ENCODE measurements around the gene SHC1.
A peak's percentile ranks its signal among the peaks of the same experiment; 100 is the strongest.
"Not testable (repeated sequence)": the region's sequence is repeated elsewhere in the genome, so short reads cannot be mapped to it uniquely, and the experiment has no call there.

The SHC1 gene

GRCh38 chr1:154998818-154999570, 28.4 kb upstream of the SHC1 start:
- H3K4me3 ChIP-seq (ENCODE audit: low read length): peak overlapping the region; percentile 22
- peak; percentile 88 for DNase-seq (ENCODE audit: low read depth, low spot score)

- H3K4me3 ChIP-seq (ENCODE audit: low read length): no peak overlapping the region
- DNase-seq (ENCODE audit: low read depth, low spot score): no peak
Observed at GRCh38 chr1:154998201-154998780, 27.7 kb upstream of the SHC1 start.

- DNase-seq (ENCODE audit: low read depth, low spot score): no peak
- no peak overlapping the region for H3K4me3 ChIP-seq (ENCODE audit: low read length)
Observed at GRCh38 chr1:154996966-154997701, 26.6 kb upstream of the SHC1 start.

- not testable (repeated sequence) for DNase-seq (ENCODE audit: low read depth, low spot score); H3K4me3 ChIP-seq (ENCODE audit: low read length)
Observed at GRCh38 chr1:154995301-154995983, 24.9 kb upstream of the SHC1 start.

GRCh38 chr1:154994591-154994990, 24.0 kb upstream of the SHC1 start:
- no peak overlapping the region for H3K4me3 ChIP-seq (ENCODE audit: low read length)
- no peak for DNase-seq (ENCODE audit: low read depth, low spot score)

- DNase-seq (ENCODE audit: low read depth, low spot score): no peak
- H3K4me3 ChIP-seq (ENCODE audit: low read length): no peak overlapping the region
Observed at GRCh38 chr1:154994269-154994587, 23.7 kb upstream of the SHC1 start.

GRCh38 chr1:154993572-154994268, 23.2 kb upstream of the SHC1 start, which contains the start of gene LENEP:
TSS of gene LENEP (plus strand) at chr1:154993586. CDS start at chr1:154993608, 22 bp downstream.
- DNase-seq (ENCODE audit: low read depth, low spot score): no peak
- H3K4me3 ChIP-seq (ENCODE audit: low read length): no peak within 1 kb of the TSS

- no peak for DNase-seq (ENCODE audit: low read depth, low spot score)
- no peak overlapping the region for H3K4me3 ChIP-seq (ENCODE audit: low read length)
Observed at GRCh38 chr1:154992721-154993571, 22.4 kb upstream of the SHC1 start.

GRCh38 chr1:154990276-154990675, 19.7 kb upstream of the SHC1 start:
- H3K4me3 ChIP-seq (ENCODE audit: low read length): no peak overlapping the region
- DNase-seq (ENCODE audit: low read depth, low spot score): no peak

- no peak for DNase-seq (ENCODE audit: low read depth, low spot score)
Observed at GRCh38 chr1:154989195-154989860, 18.8 kb upstream of the SHC1 start.

GRCh38 chr1:154988058-154988954, 17.8 kb upstream of the SHC1 start:
- no peak for DNase-seq (ENCODE audit: low read depth, low spot score)
- H3K4me3 ChIP-seq (ENCODE audit: low read length): no peak overlapping the region

More at GRCh38 chr1:154989195-154989860, 18.8 kb upstream of the SHC1 start:
- no peak overlapping the region for H3K4me3 ChIP-seq (ENCODE audit: low read length)

- DNase-seq (ENCODE audit: low read depth, low spot score): no peak
- H3K4me3 ChIP-seq (ENCODE audit: low read length): no peak overlapping the region
Observed at GRCh38 chr1:154987326-154987725, 16.8 kb upstream of the SHC1 start.

- not testable (repeated sequence) for DNase-seq (ENCODE audit: low read depth, low spot score); H3K4me3 ChIP-seq (ENCODE audit: low read length)
Observed at GRCh38 chr1:154986736-154987135, 16.2 kb upstream of the SHC1 start.

- DNase-seq (ENCODE audit: low read depth, low spot score): no peak
- peak overlapping the region; percentile 68 for H3K4me3 ChIP-seq (ENCODE audit: low read length)
Observed at GRCh38 chr1:154983776-154984466, 13.4 kb upstream of the SHC1 start.

- peak within 1 kb of the TSS; percentile 68 for H3K4me3 ChIP-seq (ENCODE audit: low read length)
- peak; percentile 100 for DNase-seq (ENCODE audit: low read depth, low spot score)
Observed at GRCh38 chr1:154982897-154983648, 12.5 kb upstream of the SHC1 start, which contains the start of gene FLAD1. TSS of gene FLAD1 (plus strand) at chr1:154983344. CDS start at chr1:154983695, 351 bp downstream.
